Amniotic epithelial cell (primary cell): ENCODE results near the gene SEMA6D.

Experiments used
- DNase-seq: peaks from one replicate; pipeline ENCODE4 v3.0.0-alpha.2; 2010; ENCODE audit warnings: low read depth

The SEMA6D gene, protein sequence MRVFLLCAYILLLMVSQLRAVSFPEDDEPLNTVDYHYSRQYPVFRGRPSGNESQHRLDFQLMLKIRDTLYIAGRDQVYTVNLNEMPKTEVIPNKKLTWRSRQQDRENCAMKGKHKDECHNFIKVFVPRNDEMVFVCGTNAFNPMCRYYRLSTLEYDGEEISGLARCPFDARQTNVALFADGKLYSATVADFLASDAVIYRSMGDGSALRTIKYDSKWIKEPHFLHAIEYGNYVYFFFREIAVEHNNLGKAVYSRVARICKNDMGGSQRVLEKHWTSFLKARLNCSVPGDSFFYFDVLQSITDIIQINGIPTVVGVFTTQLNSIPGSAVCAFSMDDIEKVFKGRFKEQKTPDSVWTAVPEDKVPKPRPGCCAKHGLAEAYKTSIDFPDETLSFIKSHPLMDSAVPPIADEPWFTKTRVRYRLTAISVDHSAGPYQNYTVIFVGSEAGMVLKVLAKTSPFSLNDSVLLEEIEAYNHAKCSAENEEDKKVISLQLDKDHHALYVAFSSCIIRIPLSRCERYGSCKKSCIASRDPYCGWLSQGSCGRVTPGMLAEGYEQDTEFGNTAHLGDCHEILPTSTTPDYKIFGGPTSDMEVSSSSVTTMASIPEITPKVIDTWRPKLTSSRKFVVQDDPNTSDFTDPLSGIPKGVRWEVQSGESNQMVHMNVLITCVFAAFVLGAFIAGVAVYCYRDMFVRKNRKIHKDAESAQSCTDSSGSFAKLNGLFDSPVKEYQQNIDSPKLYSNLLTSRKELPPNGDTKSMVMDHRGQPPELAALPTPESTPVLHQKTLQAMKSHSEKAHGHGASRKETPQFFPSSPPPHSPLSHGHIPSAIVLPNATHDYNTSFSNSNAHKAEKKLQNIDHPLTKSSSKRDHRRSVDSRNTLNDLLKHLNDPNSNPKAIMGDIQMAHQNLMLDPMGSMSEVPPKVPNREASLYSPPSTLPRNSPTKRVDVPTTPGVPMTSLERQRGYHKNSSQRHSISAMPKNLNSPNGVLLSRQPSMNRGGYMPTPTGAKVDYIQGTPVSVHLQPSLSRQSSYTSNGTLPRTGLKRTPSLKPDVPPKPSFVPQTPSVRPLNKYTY

DNA sequence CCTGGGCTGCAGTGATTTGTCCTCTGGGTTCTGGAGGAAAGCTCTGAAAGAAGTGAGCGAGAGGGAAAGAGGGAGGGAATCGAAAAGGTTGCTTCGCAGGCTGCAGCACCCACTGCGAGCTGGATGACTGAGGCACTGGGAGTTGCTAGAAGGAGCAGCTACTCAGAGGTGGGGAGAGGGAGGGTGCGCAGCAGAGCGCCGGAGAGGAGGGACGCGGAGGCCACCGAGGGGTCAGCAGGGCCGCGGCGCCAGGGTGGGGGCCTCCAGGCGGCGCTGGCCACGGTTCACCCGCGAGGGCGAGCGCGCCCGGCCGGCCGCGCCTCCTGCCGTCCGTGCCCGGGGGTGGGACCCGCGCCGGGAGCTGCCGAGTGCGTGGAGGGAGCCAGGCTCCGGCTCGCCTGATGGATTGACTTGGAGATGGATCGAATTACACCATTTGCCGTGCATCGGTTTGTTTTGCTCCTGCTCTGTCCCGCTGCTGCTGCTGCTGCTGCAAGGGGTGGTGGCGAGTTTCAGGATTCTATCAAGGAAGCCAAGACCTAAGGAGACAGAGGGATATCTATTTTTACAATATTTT is at the start of gene SEMA6D:
Gene SEMA6D (plus strand): TSS at position 470 of the 577 bp plus-strand sequence. CDS start 42,294 bp downstream, outside the sequence.
- DNase-seq = peak; percentile 49

DNA sequence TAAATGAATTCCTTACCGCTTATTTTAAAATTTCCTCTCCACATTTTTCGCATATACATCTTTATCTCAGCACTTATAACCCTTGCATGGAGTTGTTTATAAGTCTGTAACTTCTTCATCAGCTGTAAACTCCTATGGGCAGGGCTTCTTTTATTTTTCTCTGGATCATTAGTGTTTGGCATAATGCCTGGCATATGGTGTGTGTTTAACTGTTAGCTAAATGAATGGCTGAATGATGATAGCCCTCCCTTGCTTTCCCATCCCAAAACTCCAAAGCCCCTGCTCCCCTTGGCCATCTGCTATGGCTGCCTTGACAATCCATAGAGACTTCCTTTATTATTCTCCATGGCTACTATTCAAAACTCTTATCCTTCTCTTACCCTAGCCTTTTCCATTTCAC is 48.1 kb upstream of the SEMA6D start:
- no peak for DNase-seq

DNA sequence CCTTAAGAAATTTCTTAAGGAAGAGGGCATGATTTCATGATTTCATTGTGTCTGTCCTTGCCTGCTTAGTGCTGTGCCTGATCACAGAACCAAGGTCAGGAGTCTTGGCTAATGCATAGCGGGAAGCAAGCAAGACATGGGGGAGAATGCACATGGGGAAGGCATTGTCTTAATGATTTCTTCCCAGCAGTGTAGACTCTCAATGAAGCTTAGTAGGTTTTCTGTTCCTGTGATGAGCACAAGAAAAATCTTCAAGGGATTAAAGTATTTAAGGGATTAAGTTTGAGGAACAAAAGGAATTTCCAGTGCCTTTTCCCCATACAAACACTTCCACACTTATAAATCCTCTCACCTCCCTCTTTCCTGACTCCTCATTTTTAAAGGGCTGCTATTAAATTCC is 46.9 kb upstream of the SEMA6D start:
- DNase-seq = peak; percentile 6

DNA sequence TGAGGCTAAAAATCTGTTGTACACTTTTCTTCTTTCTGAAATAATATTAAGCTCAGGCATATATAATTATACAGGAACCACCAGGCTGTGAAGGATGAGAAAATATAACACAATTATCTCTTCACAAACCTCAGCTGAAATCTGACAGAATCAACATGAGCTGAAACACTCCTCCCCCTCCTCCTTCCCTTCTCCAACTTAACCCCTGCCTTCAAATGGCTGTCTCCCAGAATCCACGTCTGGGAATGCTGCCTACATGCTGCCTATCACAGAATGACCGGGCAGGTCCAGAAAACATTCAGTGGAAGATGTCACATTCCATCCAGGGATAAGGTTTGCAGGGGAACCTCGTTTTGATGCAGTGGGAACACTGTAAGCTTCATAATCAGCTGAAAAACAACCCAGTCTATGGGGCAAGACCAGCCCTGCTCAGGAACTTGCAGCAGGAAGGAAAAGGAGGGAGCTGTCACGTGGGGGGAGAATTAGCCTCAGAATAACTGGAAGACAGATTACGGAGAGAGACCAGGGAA is 44.0 kb upstream of the SEMA6D start:
- peak; percentile 8 for DNase-seq

DNA sequence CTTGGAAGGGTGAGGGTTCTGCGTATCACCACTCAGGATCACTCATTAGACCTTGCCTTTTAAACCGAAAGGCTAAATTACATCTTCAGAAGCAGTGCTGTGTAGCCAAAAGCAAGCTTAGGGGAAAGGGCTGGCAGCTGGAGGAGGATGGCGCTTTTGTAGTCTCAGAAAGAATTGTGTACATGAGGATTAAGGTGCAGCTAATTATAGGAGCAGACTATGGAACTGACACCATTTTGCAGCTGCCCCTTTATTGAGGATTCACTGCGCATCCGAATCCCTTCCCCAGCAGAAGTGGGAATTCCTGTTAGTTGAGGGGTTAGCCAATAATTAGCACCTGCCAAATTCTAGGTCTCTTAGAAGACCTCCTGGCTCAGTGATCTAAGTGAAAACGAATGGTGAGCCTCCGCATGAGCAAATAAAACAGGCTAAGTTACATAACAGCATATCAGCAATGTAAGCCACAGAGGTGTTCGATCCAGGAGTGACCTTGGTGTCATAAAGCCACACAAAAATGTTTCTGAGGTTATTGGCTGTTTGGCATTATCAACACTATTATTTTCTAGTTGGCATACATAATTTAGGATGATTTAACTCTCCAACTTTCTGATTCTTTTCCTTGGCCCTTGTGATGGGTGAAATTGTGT is 42.6 kb upstream of the SEMA6D start:
- DNase-seq = no peak

DNA sequence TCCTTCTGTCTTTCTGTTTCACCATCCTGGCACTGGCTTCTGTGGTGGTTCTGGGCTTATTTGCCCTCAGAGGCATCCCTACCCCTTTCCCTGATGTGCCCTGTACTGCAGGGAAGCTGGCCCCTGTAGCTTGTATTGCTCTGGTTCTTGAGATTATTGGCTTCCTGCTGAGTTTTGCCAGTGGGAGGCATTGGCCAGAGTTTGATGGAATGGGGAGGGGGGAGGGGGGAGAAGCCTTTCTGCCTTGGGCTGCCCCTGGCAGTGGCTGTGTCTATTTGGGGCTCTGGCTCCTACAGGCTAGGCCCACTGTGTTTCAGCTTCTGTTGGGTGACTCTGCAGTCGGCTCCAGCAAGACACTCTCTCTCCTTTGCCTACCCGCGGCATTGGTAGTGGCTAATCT is 41.6 kb upstream of the SEMA6D start:
- no peak for DNase-seq

DNA sequence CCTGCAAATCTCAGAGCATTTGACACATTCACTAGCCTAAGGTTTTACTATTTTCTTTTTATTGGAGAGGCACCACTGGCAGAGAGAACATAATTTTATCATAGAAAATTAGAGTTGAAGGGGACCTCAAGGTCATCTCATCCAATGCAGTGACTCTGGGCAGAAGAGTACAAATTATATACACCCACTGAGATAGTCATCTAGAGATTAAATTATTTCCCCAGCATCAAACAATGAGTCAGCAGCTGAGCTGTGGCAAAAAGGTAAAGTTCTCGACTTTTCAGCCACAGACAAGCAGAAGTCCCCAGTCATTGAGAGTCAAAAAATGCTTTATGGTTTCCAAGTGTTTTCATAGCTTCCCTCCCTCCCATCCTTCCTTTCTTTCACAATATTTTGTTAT is 39.3 kb upstream of the SEMA6D start:
- DNase-seq = no peak

DNA sequence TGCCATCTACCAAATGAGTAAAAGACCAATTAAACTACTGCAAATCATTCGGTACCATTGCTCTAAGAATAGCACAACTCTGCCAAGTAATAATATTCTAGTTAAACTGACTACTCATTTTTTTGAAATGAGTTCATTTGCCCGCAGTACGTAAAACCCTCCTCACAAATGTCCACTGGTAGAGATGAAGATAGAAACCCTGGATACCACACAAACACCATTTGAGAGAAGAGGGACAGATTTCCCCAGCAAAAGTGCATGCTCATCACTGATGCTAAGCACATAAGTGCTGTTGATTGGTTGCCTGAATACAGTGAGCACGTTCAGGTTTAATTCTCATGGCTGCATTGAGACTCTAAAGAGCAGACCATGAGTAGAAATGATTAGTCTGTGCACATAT is 34.6 kb upstream of the SEMA6D start:
- DNase-seq = no peak

- DNase-seq = no peak
These were observed 32.0 kb upstream of the SEMA6D start for GRCh38 chr15:47685141-47685870.

DNA sequence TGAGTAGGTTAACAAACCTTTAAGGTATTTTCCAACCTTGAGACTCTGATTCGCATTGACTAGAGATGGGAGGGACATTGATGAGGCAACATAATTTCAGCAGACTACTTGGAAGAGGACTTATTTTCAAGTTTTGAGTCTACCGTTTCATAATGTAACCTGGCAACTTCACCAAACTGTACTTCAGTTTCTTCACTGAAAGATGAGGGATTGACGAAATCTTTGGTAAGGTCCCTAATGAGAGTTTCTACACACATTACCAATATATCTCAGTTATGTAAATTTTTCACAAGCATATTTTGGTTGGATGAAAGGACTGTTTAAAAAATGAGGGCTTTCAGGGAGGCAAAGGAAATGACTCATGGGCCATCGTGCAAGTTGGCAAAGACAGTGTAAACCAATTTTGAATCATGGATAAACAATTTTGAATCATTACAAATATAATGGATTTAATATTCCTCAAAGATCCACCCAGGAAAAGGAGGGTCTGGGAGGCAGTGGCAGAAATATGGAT is 28.7 kb upstream of the SEMA6D start:
- peak; percentile 3 for DNase-seq

GRCh38 chr15:47689660-47690059 is 27.6 kb upstream of the SEMA6D start:
- DNase-seq = no peak

- DNase-seq = no peak
These were observed 25.4 kb upstream of the SEMA6D start for GRCh38 chr15:47691882-47692281.

- no peak for DNase-seq
These were observed 21.0 kb upstream of the SEMA6D start for GRCh38 chr15:47696351-47696750.

DNA sequence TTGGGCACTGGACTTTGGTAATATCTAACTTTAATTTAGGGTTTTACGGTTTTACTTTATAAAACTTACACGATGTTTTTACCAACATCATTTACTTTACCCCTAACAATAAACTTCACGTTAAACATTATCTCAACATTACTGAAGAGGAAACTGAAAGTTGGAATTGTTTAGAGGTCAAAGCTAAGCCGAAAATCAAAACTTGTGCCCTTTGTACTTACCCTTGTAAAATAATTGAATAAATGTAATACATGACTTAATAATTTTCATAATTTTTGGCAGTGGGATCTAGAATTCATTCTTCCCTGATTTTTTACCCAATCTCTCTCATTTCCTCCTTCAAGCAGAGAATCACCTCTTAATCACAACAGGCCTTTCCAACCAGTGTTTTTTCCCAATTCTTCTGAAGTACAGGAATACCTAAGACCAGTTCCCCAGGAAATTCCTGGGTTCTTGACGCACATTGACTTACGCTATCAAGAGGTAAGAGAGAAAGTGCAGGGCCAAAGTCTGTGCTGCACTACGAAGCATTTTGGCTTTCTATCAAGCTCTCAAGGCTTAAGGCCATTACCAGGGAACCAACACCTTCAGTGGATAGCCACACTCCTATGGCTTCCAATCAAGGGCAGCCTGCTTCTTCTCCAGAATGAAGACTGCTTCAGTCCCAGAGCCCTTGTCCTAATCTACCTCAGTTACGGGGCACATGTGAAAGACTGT is 11.9 kb upstream of the SEMA6D start:
- DNase-seq = no peak

- DNase-seq = no peak
These were observed 9.9 kb upstream of the SEMA6D start for GRCh38 chr15:47707391-47707790.

- no peak for DNase-seq
These were observed 8.9 kb upstream of the SEMA6D start for GRCh38 chr15:47708161-47708980.

DNA sequence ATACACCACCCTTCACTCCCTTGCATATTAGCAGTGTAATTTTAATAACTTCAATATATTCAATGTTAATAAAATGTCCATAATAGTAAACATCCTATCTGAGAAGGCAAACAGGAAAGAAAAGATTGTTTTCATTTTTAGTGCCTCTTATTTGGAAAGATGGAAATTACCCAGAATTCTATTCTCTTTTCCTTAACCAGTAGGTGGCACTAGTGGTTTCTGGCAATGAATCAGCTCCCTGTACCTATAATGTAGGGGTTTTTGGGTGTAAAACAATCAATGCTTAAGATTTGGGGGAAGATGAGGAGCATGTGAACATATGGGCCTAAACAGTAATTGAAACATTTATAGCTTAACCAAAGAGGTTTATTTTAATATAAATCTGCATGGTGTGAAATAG is 5.7 kb upstream of the SEMA6D start:
- DNase-seq = peak; percentile 24

- DNase-seq = no peak
These were observed 1.9 kb upstream of the SEMA6D start for GRCh38 chr15:47715402-47715801.

- DNase-seq = no peak
These were observed 1.4 kb upstream of the SEMA6D start for GRCh38 chr15:47715856-47716445.
